GM21786 (cell line): ENCODE results near the gene PPDPF.

Experiments used
- ATAC-seq: cut with Tn5 transposase; IDR thresholded peaks from one replicate; pipeline ENCODE4 v1.9.1; 2021; ENCODE audit not compliant: unreplicated experiment

PPDPF gene

GRCh38 chr20:63536241-63536977 lies 15.8 kb downstream of the PPDPF start:
- no peak for ATAC-seq

DNA sequence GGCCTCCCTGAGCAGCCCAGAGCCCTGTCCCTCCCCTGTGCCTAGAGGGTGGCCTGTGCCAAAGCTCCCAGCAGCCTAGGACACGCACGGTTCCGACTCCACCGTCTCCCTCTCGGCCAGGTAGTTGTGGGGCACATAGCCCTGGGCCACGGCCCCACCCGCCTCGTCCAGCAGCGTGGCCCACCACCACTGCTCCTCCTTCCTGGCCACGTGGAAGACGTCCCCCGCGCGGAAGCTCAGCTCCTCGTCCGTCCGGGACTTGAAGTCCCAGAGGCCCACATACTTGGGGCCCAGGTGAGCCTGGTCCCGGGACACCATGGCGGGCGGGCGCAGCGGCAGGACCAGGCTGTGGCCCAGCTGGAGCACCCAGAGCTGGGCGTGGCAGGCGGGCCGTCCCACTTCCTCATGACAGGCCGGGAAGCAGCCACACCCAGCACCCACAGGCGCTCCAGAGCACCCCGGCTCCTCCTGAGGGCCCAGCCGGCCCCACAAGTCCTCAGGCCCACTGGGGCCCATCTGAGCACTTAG lies 16.5 kb downstream of the PPDPF start, which contains the start of gene PTK6:
Gene PTK6 (minus strand): TSS at position 380 of the 528 bp plus-strand sequence. CDS start 62 bp downstream, at position 318.
- ATAC-seq, result peak; percentile 10

- peak; percentile 85 for ATAC-seq
Measured at GRCh38 chr20:63537525-63538203, 17.1 kb downstream of the PPDPF start.

GRCh38 chr20:63538204-63539091 lies 17.9 kb downstream of the PPDPF start:
- ATAC-seq, result no peak

GRCh38 chr20:63539092-63539430 lies 18.5 kb downstream of the PPDPF start:
- ATAC-seq, result no peak

DNA sequence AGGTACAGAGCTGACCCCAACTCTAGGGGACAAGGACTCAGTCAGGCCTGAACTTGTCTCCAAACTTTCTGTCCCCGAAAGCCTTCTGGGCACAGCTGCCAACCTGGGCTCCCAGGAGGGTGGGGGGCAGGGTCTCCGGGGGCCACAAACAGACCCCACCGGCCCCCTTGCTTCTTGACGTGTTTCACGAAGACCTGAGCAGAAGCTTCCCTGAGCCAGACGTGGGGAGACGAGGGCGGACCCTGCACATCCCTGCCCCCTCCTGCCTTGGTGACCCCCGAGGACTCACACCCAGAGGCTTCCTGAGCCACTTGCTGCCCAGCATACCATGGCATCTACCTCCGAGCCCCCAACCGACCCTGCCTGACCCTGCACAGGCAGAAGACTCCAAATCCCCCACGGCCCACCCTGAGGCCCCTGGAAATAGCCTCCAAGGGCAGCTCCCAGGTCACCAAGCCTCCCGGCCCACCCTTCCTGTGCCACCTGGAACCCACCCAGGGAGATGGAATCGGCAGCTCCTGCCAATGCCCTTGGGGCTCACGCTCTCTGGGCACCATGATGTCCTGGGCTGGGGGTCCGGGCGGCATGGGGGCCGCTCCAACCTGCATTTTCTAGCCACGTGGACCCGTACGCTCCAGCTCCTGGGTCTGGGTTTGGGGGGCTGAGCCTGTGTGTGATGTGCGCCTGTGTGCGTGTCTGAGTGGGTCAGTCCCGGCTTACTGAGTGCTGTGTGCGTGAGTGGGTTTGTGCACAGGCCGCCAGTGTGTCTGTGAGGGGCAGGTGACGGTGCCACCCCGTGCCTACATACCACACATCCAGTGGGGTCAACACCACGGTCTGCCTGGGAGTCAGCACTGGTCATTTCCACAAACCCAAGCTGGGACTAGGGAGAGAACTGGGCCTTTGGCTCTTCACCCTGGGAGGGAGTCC lies 19.1 kb downstream of the PPDPF start:
- ATAC-seq, result no peak

DNA sequence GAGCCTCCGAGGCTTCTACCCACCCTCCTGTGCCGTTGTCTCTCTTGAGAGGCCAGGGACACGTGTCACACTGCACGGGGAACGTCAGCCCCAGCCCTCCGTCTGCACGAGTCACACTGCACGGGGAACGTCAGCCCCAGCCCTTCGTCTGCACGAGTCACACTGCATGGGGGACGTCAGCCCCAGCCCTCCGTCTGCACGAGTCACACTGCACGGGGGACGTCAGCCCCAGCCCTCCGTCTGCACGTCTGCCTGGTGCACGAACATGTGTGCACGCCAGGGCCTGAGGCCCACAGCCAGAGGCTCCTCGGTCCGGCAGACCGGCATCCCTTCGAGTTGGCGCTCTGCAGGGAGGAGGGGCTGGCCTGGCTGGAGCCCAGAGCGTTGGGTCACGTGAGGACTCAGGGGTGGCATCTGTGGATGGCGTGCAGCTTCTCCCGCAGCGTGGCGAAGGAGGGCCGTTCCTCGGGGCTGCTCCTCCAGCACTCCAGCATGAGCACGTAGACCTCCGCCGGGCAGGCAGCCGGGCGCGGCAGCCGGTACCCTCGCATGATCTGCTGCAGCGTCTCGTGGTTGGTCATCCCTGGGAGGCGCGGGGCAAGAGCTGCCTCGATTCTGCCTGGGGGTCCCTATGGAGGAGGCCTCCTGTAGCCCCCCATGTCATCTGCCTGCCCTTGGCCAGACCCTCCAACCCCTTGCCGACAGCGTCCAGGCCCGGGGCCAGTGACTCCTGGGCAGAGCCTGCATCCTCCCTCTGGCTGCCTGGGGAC lies 20.0 kb downstream of the PPDPF start:
- no peak for ATAC-seq

DNA sequence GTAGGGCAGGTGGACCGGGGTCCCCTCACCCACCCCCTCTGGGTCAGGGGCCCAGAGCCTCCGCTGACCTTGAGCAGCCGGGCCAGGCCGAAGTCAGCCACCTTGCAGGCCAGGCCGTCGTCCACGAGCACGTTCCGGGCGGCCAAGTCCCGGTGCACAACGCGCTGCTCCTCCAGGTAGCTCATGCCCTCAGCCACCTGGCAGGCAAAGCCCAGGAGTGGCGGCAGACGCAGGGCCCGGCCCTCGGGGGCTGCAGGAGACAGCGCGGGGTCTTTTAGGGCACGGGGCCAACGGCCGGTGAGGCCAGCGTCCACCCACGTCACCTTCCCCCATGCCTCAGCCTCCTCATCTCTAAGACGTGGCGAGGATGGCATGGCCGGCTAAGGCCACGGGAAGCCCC lies 20.8 kb downstream of the PPDPF start:
- no peak for ATAC-seq

- ATAC-seq, result no peak
Measured at GRCh38 chr20:63542031-63542559, 21.5 kb downstream of the PPDPF start.

DNA sequence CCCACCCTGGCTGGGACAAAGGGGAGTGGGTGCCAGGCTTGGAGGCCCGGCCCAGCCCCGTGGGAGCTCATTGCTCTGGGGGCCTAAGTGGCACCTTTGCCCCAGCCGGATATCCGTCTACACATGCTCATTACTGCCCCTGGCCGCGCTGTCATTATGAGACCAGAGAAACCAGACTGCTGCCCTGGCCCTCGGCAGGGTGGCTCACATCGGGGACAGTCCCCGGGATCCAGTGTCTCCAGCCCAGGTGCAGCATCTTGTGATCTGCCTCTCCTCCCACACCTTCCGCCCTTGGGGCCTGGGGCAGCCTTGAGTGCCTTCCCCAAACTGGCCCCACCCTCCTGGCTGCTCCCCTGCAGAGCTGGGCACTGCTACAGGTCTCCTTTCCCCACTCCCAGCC lies 22.1 kb downstream of the PPDPF start:
- ATAC-seq, result no peak

DNA sequence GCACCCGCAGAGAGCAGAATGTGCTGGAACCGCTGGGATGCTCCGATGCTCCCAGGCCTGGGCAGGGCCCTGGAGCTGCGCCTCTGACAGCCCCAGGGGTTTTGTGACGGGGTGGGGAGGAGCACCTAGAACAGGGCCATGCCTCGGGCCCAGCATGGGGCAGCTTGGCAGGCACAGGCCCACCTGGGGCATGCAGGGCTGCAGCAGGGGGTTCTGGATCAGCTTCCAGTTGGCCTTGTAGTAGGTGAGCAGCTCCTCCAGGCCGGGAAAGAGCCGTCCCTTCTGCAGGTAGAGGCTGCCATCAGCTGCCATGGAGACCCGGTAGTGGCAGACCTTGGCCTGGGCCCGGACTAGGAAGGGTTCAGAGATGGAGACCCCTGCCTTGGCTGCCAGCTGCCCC lies 22.6 kb downstream of the PPDPF start:
- no peak for ATAC-seq

DNA sequence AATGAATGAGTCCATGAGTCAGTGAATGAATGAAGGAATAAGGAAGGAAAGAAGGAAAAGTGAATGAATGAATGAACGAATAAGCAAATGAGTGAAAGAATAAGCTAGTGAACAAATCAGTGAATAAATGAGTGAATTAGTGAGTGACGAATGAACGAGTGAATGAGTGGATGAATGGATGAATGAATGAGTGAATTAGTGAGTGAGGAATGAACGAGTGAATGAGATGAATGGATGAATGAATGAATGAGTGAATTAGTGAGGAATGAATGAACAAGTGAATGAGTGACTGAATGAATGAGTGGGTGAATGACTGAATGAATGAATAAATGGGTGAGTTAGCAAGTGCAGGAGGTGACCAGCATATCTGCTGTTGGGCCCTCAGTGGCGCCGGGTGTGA lies 23.2 kb downstream of the PPDPF start:
- ATAC-seq, result no peak

DNA sequence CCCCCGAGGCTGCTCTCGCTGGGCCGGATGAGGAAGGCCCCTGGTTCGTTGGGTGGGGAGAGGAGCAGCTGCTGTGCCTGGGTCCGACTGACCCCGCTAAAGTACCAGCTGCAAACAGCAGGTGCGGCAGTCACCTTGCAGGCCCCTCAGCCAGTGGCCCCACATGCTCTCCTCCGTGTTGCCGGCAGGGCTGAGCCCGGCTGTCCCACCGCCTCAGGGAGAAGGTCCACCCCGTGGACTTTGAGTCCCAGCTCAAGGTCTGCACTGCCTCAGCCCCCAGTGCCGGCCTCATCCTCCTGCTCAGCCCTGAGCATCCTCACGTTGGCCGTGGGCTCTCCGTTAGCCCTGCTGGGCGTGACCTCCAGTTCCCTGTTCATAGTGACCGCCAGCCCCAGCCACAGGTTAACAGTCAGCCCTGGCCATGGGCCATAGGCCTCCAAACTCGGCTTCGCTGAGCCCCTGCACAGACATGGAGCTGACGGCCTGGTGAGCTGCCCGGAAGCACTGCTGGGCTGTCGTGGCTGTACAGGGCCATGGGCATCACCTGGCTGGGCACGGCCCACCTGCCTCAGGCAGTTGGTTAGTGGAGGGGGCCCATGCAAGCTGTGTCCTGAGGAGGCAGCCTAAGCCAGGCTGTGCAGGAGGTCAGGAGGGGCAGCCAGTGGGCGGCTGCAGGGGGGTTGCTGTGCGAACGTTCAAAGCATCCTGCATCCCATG lies 23.8 kb downstream of the PPDPF start:
- no peak for ATAC-seq

GRCh38 chr20:63544958-63545516 lies 24.5 kb downstream of the PPDPF start:
- no peak for ATAC-seq

- no peak for ATAC-seq
Measured at GRCh38 chr20:63545814-63546213, 25.2 kb downstream of the PPDPF start.

DNA sequence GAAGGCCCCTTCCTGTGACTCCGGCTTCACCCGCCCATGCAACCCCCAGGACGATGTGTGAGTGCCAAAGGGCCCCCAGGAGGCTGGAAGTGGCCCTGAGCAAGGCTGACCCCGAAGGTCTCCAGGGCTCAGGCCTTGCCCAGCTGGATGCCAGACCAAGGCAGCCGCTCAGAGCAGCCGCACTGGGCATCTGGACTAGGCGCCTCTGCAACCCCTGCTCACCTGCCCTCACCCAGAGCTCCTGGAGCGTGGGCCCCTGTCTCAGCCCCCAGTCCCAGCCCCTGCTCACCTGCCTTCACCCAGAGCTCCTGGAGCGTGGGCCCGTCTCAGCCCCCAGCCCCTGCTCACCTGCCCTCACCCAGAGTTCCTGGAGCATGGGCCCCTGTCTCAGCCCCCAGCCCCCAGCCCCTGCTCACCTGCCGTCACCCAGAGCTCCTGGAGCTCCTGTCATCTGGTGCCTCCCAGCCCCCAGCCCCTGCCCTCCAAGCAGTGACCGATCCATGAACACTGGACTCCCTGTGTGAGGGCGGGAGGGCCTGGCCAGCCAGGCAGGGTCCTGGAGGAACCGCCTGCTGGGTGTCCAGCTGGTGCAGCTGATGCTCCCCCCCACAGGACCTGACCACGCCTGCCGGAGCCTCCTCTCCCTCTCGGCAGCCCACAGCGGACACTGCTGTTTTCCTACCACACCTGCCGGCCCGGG lies 25.8 kb downstream of the PPDPF start:
- no peak for ATAC-seq

- no peak for ATAC-seq
Measured at GRCh38 chr20:63546956-63547724, 26.6 kb downstream of the PPDPF start.
